GM18511 (cell line): ENCODE results near the gene ZDHHC1.

Experiments used
- ATAC-seq: cut with Tn5 transposase; IDR thresholded peaks from one replicate; pipeline ENCODE4 v1.9.1; 2021; ENCODE audit warnings: mild to moderate bottlenecking, moderate library complexity; ENCODE audit not compliant: unreplicated experiment

Gene ZDHHC1

GRCh38 chr16:67447508-67448076 lies 31.3 kb upstream of the ZDHHC1 start:
- no peak for ATAC-seq

- ATAC-seq = no peak
Measured at GRCh38 chr16:67446968-67447507, 30.8 kb upstream of the ZDHHC1 start.

- ATAC-seq = no peak
Measured at GRCh38 chr16:67445913-67446907, 29.9 kb upstream of the ZDHHC1 start.

GRCh38 chr16:67445441-67445912 lies 29.2 kb upstream of the ZDHHC1 start:
- ATAC-seq = no peak

- ATAC-seq = no peak
Measured at GRCh38 chr16:67445126-67445426, 28.8 kb upstream of the ZDHHC1 start.

- ATAC-seq = no peak
Measured at GRCh38 chr16:67444259-67445125, 28.2 kb upstream of the ZDHHC1 start.

GRCh38 chr16:67443265-67443664 lies 27.0 kb upstream of the ZDHHC1 start:
- ATAC-seq = no peak

GRCh38 chr16:67442581-67443255 lies 26.4 kb upstream of the ZDHHC1 start:
- ATAC-seq = no peak

GRCh38 chr16:67441907-67442306 lies 25.6 kb upstream of the ZDHHC1 start:
- ATAC-seq = no peak

GRCh38 chr16:67441271-67441753 lies 25.0 kb upstream of the ZDHHC1 start:
- no peak for ATAC-seq

GRCh38 chr16:67438824-67439393 lies 22.6 kb upstream of the ZDHHC1 start:
- ATAC-seq = no peak

GRCh38 chr16:67438098-67438791 lies 22.0 kb upstream of the ZDHHC1 start:
- ATAC-seq = no peak

GRCh38 chr16:67437513-67437912 lies 21.2 kb upstream of the ZDHHC1 start:
- ATAC-seq = no peak

GRCh38 chr16:67436640-67437193 lies 20.4 kb upstream of the ZDHHC1 start:
- ATAC-seq = no peak

- ATAC-seq = no peak
Measured at GRCh38 chr16:67435758-67436164, 19.5 kb upstream of the ZDHHC1 start.

- no peak for ATAC-seq
Measured at GRCh38 chr16:67433131-67433719, 16.9 kb upstream of the ZDHHC1 start.

- no peak for ATAC-seq
Measured at GRCh38 chr16:67432506-67432890, 16.2 kb upstream of the ZDHHC1 start.

GRCh38 chr16:67431775-67432505 lies 15.7 kb upstream of the ZDHHC1 start:
- ATAC-seq = no peak
